HepG2 (cell line): ENCODE results near the gene KRT77.

Source experiments
- CREB1 ChIP-seq, 2 experiments: fragments of 450-650 bp in 1 of 2; IDR thresholded peaks; 2 replicates each; pipeline ENCODE4 v1.6.1; 2016 to 2017; ENCODE audit warnings: control low read depth in 1 of 2, mild to moderate bottlenecking in 1 of 2, missing compliant biosample characterization in 1 of 2, missing genetic modification characterization in 1 of 2
- DPF2 ChIP-seq: sonication (generic); formaldehyde crosslinking; IDR thresholded peaks from 2 replicates; pipeline ENCODE4 v1.4.0; 2020; ENCODE audit warnings: mild to moderate bottlenecking, low read depth, missing genetic modification reagents, borderline replicate concordance
- HMGA1 ChIP-seq: sonication (generic); formaldehyde crosslinking; conservative IDR thresholded peaks from 2 replicates; pipeline ENCODE4 v1.4.0; 2020; ENCODE audit warnings: missing genetic modification reagents
- JUND ChIP-seq: sonication (generic); formaldehyde crosslinking; IDR thresholded peaks from 2 replicates; pipeline ENCODE4 v1.8.0; 2022; ENCODE audit warnings: mild to moderate bottlenecking, missing genetic modification reagents
- MBD4 ChIP-seq: IDR thresholded peaks from 2 replicates; pipeline ENCODE4 v1.6.1; 2012; ENCODE audit warnings: low read length, inconsistent platforms, borderline replicate concordance
- MTA1 ChIP-seq: sonication (generic); formaldehyde crosslinking; IDR thresholded peaks from 2 replicates; pipeline ENCODE4 v1.4.0; 2020; ENCODE audit warnings: missing genetic modification reagents, mild to moderate bottlenecking, borderline replicate concordance
- POLR2A ChIP-seq, 2 experiments: IDR thresholded peaks; 2 replicates each; pipeline ENCODE4 v1.6.1; 2011; ENCODE audit warnings: low read depth in 2 of 2, low read length in 2 of 2, mild to moderate bottlenecking in 1 of 2, moderate library complexity in 1 of 2; ENCODE audit not compliant: insufficient read depth in 1 of 2
- ZBTB10 ChIP-seq: sonication (generic); formaldehyde crosslinking; IDR thresholded peaks from 2 replicates; pipeline ENCODE4 v1.4.0; 2020; ENCODE audit warnings: missing genetic modification reagents, borderline replicate concordance
- ZBTB49 ChIP-seq: sonication (generic); formaldehyde crosslinking; IDR thresholded peaks from 2 replicates; pipeline ENCODE4 v1.4.0; 2020; ENCODE audit warnings: missing genetic modification reagents, borderline replicate concordance
- ZNF274 ChIP-seq: sonication (generic); formaldehyde crosslinking; IDR thresholded peaks from 2 replicates; pipeline ENCODE4 v1.5.1; 2020; ENCODE audit warnings: mild to moderate bottlenecking, missing genetic modification reagents
- ZNF501 ChIP-seq: sonication (generic); formaldehyde crosslinking; IDR thresholded peaks from 2 replicates; pipeline ENCODE4 v1.5.1; 2020; ENCODE audit warnings: mild to moderate bottlenecking, moderate library complexity, missing genetic modification reagents
- ZNF616 ChIP-seq: sonication (generic); formaldehyde crosslinking; IDR thresholded peaks from 2 replicates; pipeline ENCODE4 v1.5.0; 2020; ENCODE audit warnings: low read depth, mild to moderate bottlenecking, missing genetic modification reagents
- TF ChIP-seq, protein P1 (sequence below): sonication (generic); formaldehyde crosslinking; IDR thresholded peaks from 2 replicates; pipeline ENCODE4 v1.5.0; 2020; ENCODE audit warnings: mild to moderate bottlenecking, missing genetic modification reagents, moderate library complexity

GRCh38 chr12:52662918-52663229 is 40.5 kb downstream of the KRT77 start:
- TF ChIP-seq ZNF501 (CRISPR knock-in tag) = no peak
- TF ChIP-seq ZBTB10 (CRISPR knock-in tag) = no peak
- TF ChIP-seq ZNF274 (CRISPR knock-in tag) = no peak
- no peak for TF ChIP-seq ZBTB49
- TF ChIP-seq HMGA1 (CRISPR knock-in tag) = no peak
- no peak for TF ChIP-seq DPF2 (CRISPR knock-in tag)
- TF ChIP-seq, protein P1, sequence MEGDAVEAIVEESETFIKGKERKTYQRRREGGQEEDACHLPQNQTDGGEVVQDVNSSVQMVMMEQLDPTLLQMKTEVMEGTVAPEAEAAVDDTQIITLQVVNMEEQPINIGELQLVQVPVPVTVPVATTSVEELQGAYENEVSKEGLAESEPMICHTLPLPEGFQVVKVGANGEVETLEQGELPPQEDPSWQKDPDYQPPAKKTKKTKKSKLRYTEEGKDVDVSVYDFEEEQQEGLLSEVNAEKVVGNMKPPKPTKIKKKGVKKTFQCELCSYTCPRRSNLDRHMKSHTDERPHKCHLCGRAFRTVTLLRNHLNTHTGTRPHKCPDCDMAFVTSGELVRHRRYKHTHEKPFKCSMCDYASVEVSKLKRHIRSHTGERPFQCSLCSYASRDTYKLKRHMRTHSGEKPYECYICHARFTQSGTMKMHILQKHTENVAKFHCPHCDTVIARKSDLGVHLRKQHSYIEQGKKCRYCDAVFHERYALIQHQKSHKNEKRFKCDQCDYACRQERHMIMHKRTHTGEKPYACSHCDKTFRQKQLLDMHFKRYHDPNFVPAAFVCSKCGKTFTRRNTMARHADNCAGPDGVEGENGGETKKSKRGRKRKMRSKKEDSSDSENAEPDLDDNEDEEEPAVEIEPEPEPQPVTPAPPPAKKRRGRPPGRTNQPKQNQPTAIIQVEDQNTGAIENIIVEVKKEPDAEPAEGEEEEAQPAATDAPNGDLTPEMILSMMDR (CRISPR knock-in tag) = no peak
- no peak for TF ChIP-seq CREB1 (IDR thresholded peaks at IDR 0.05)
- TF ChIP-seq CREB1 (CRISPR knock-in tag; IDR thresholded peaks at IDR 0.05) = no peak
- no peak for TF ChIP-seq MTA1
- no peak for TF ChIP-seq MBD4
- no peak for TF ChIP-seq JUND
- no peak for TF ChIP-seq ZNF616 (CRISPR knock-in tag)
- TF ChIP-seq POLR2A (IDR thresholded peaks at IDR 0.05; ENCODE audit: insufficient read depth in 1 of 2, low read depth in 2 of 2, low read length in 2 of 2) = no peak
